ENCODE results near the gene LMX1B.

The LMX1B gene

GRCh38 chr9:126587187-126588185 is 26.2 kb upstream of the LMX1B start:
- H3K27me3 Mint-ChIP-seq = peaks cover 91% of the 10 kb centered on the region

GRCh38 chr9:126588491-126589168 is 25.1 kb upstream of the LMX1B start:
- Mint-ChIP-seq H3K27ac (ENCODE audit: low read depth) (no peak overlapping the region), H3K4me3 (no peak overlapping the region), H3K36me3 (ENCODE audit: insufficient read depth) (peaks cover 2% of the 10 kb centered on the region), H3K27me3 (peaks cover 84% of the 10 kb centered on the region), H3K4me1 (no peaks in the 10 kb centered on the region), H3K9me3 (no peaks in the 10 kb centered on the region)
- DNase-seq (ENCODE audit: low spot score in 2 of 2) (no peak), ATAC-seq (replicated peaks; ENCODE audit: extremely low read depth, poor library complexity, severe bottlenecking) (no peak)

More at GRCh38 chr9:126587187-126588185, 26.2 kb upstream of the LMX1B start:
- Mint-ChIP-seq H3K4me3 (no peak overlapping the region), H3K4me1 (no peaks in the 10 kb centered on the region), H3K9me3 (no peaks in the 10 kb centered on the region), H3K27ac (ENCODE audit: low read depth) (no peak overlapping the region), H3K36me3 (ENCODE audit: insufficient read depth) (peaks cover 2% of the 10 kb centered on the region)
- no peak for DNase-seq (ENCODE audit: low spot score in 2 of 2)
- ATAC-seq (replicated peaks; ENCODE audit: extremely low read depth, poor library complexity, severe bottlenecking) = no peak

- no peak overlapping the region for H3K27ac Mint-ChIP-seq (ENCODE audit: low read depth)
- H3K27me3 Mint-ChIP-seq = peaks cover 85% of the 10 kb centered on the region
- H3K4me3 Mint-ChIP-seq = no peak overlapping the region
- H3K9me3 Mint-ChIP-seq = no peaks in the 10 kb centered on the region
- H3K36me3 Mint-ChIP-seq (ENCODE audit: insufficient read depth) = peaks cover 2% of the 10 kb centered on the region
- H3K4me1 Mint-ChIP-seq = no peaks in the 10 kb centered on the region
- no peak for DNase-seq (ENCODE audit: low spot score in 2 of 2)
- no peak for ATAC-seq (replicated peaks; ENCODE audit: extremely low read depth, poor library complexity, severe bottlenecking)
Measured at GRCh38 chr9:126589349-126589748, 24.4 kb upstream of the LMX1B start.

GRCh38 chr9:126591083-126591482 is 22.6 kb upstream of the LMX1B start:
- no peaks in the 10 kb centered on the region for H3K9me3 Mint-ChIP-seq
- ATAC-seq (replicated peaks; ENCODE audit: extremely low read depth, poor library complexity, severe bottlenecking) (no peak), DNase-seq (ENCODE audit: low spot score in 2 of 2) (no peak)
- H3K27me3 Mint-ChIP-seq = peaks cover 85% of the 10 kb centered on the region
- no peaks in the 10 kb centered on the region for H3K4me1 Mint-ChIP-seq
- no peaks in the 10 kb centered on the region for H3K36me3 Mint-ChIP-seq (ENCODE audit: insufficient read depth)
- no peak overlapping the region for H3K4me3 Mint-ChIP-seq
- H3K27ac Mint-ChIP-seq (ENCODE audit: low read depth) = no peak overlapping the region

GRCh38 chr9:126591922-126592321 is 21.8 kb upstream of the LMX1B start:
- no peak for ATAC-seq (replicated peaks; ENCODE audit: extremely low read depth, poor library complexity, severe bottlenecking)
- Mint-ChIP-seq H3K4me1 (no peaks in the 10 kb centered on the region), H3K36me3 (ENCODE audit: insufficient read depth) (no peaks in the 10 kb centered on the region), H3K4me3 (no peak overlapping the region), H3K27me3 (peaks cover 85% of the 10 kb centered on the region), H3K27ac (ENCODE audit: low read depth) (no peak overlapping the region), H3K9me3 (no peaks in the 10 kb centered on the region)
- DNase-seq (ENCODE audit: low spot score in 2 of 2) = no peak

GRCh38 chr9:126592461-126592860 is 21.3 kb upstream of the LMX1B start:
- Mint-ChIP-seq H3K36me3 (ENCODE audit: insufficient read depth) (no peaks in the 10 kb centered on the region), H3K27ac (ENCODE audit: low read depth) (no peak overlapping the region), H3K9me3 (no peaks in the 10 kb centered on the region), H3K27me3 (peaks cover 85% of the 10 kb centered on the region), H3K4me3 (no peak overlapping the region), H3K4me1 (no peaks in the 10 kb centered on the region)
- no peak for ATAC-seq (replicated peaks; ENCODE audit: extremely low read depth, poor library complexity, severe bottlenecking)
- no peak for DNase-seq (ENCODE audit: low spot score in 2 of 2)

- H3K4me3 Mint-ChIP-seq = no peak overlapping the region
- H3K4me1 Mint-ChIP-seq = no peaks in the 10 kb centered on the region
- no peaks in the 10 kb centered on the region for H3K36me3 Mint-ChIP-seq (ENCODE audit: insufficient read depth)
- H3K27me3 Mint-ChIP-seq = peaks cover 90% of the 10 kb centered on the region
- no peaks in the 10 kb centered on the region for H3K9me3 Mint-ChIP-seq
- ATAC-seq (replicated peaks; ENCODE audit: extremely low read depth, poor library complexity, severe bottlenecking) = no peak
- H3K27ac Mint-ChIP-seq (ENCODE audit: low read depth) = no peak overlapping the region
- DNase-seq (ENCODE audit: low spot score in 2 of 2) = no peak
Measured at GRCh38 chr9:126595982-126596381, 17.7 kb upstream of the LMX1B start.

GRCh38 chr9:126599047-126599650 is 14.6 kb upstream of the LMX1B start:
- H3K4me3 Mint-ChIP-seq = no peak overlapping the region
- DNase-seq (ENCODE audit: low spot score in 2 of 2) (no peak), ATAC-seq (replicated peaks; ENCODE audit: extremely low read depth, poor library complexity, severe bottlenecking) (no peak)
- H3K4me1 Mint-ChIP-seq = no peaks in the 10 kb centered on the region
- no peaks in the 10 kb centered on the region for H3K36me3 Mint-ChIP-seq (ENCODE audit: insufficient read depth)
- no peaks in the 10 kb centered on the region for H3K9me3 Mint-ChIP-seq
- peaks cover 85% of the 10 kb centered on the region for H3K27me3 Mint-ChIP-seq
- H3K27ac Mint-ChIP-seq (ENCODE audit: low read depth) = no peak overlapping the region

GRCh38 chr9:126604059-126605055 is 9.4 kb upstream of the LMX1B start:
- no peak for DNase-seq (ENCODE audit: low spot score in 2 of 2)
- ATAC-seq (replicated peaks; ENCODE audit: extremely low read depth, poor library complexity, severe bottlenecking) = no peak
- H3K36me3 Mint-ChIP-seq (ENCODE audit: insufficient read depth) = no peaks in the 10 kb centered on the region
- peaks cover 84% of the 10 kb centered on the region for H3K27me3 Mint-ChIP-seq
- H3K4me3 Mint-ChIP-seq = no peak overlapping the region
- no peak overlapping the region for H3K27ac Mint-ChIP-seq (ENCODE audit: low read depth)
- H3K4me1 Mint-ChIP-seq = no peaks in the 10 kb centered on the region
- H3K9me3 Mint-ChIP-seq = no peaks in the 10 kb centered on the region

- DNase-seq (ENCODE audit: low spot score in 2 of 2) (no peak), ATAC-seq (replicated peaks; ENCODE audit: extremely low read depth, poor library complexity, severe bottlenecking) (no peak)
- Mint-ChIP-seq H3K4me1 (no peaks in the 10 kb centered on the region), H3K36me3 (ENCODE audit: insufficient read depth) (no peaks in the 10 kb centered on the region), H3K27ac (ENCODE audit: low read depth) (no peak overlapping the region), H3K9me3 (no peaks in the 10 kb centered on the region), H3K27me3 (peaks cover 84% of the 10 kb centered on the region), H3K4me3 (no peak overlapping the region)
Measured at GRCh38 chr9:126605792-126606482, 7.8 kb upstream of the LMX1B start.

- Mint-ChIP-seq H3K4me1 (peaks cover 5% of the 10 kb centered on the region), H3K36me3 (ENCODE audit: insufficient read depth) (peaks cover 3% of the 10 kb centered on the region), H3K9me3 (no peaks in the 10 kb centered on the region), H3K27me3 (peaks cover 84% of the 10 kb centered on the region), H3K4me3 (no peak overlapping the region), H3K27ac (ENCODE audit: low read depth) (no peak overlapping the region)
- ATAC-seq (replicated peaks; ENCODE audit: extremely low read depth, poor library complexity, severe bottlenecking) = no peak
- DNase-seq (ENCODE audit: low spot score in 2 of 2) = no peak
Measured at GRCh38 chr9:126606483-126606870, 7.3 kb upstream of the LMX1B start.

Data from central memory CD8-positive, alpha-beta T cell (primary cell).